ENCODE data around the gene ZNF337.
A peak's percentile ranks its signal among the peaks of the same experiment; 100 is the strongest.

Gene ZNF337

DNA sequence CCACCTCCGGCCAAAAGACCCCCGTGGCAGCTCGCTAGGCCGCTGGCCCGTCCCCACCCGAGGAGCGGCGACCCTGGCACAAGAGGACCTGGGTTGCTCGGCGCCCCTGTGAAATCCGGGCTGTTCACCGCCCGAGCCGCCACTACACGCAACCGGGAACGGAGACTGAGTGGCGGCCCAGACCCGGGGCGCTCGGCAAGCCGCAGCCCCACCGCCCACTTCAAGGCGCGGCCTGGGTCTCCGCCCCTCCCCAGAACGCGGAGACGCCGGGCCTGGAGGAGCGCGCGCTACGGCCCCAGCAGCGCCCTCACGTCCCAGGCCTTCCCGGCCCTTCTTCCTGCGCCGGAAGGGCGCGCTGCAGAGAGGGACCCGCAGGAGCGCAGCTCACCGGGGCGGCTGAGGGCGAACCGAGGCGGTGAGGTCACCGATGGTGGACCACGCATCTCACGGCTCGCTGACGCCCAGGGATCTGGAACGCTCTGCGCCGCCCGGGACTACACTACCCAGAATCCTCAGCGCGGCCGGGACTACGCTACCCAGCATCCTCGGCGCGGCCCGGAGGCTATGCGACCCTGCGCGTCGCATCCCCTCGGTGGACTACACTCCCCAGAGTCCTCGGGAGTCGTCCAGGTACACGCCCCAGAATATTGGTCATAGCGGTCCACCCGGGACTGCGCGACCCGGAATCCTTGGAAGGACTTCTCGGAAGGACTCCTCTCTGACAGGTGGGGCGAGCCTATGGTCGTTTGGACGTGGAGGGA is at the start of gene ZNF337:
Gene ZNF337, minus strand, starts transcription at position 483 of the 761 bp plus-strand sequence. CDS start 10,436 bp downstream, outside the sequence.
- DNase-seq (ENCODE audit: low read depth): peak; percentile 92
- H3K4me3 ChIP-seq (ENCODE audit: control insufficient read depth, low read depth, low read length): peak within 1 kb of the TSS; percentile 93
- TF ChIP-seq, protein P1, sequence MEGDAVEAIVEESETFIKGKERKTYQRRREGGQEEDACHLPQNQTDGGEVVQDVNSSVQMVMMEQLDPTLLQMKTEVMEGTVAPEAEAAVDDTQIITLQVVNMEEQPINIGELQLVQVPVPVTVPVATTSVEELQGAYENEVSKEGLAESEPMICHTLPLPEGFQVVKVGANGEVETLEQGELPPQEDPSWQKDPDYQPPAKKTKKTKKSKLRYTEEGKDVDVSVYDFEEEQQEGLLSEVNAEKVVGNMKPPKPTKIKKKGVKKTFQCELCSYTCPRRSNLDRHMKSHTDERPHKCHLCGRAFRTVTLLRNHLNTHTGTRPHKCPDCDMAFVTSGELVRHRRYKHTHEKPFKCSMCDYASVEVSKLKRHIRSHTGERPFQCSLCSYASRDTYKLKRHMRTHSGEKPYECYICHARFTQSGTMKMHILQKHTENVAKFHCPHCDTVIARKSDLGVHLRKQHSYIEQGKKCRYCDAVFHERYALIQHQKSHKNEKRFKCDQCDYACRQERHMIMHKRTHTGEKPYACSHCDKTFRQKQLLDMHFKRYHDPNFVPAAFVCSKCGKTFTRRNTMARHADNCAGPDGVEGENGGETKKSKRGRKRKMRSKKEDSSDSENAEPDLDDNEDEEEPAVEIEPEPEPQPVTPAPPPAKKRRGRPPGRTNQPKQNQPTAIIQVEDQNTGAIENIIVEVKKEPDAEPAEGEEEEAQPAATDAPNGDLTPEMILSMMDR (conservative IDR thresholded peaks at IDR 0.05; ENCODE audit: control insufficient read depth, insufficient read depth, low read depth, low read length): no peak

DNA sequence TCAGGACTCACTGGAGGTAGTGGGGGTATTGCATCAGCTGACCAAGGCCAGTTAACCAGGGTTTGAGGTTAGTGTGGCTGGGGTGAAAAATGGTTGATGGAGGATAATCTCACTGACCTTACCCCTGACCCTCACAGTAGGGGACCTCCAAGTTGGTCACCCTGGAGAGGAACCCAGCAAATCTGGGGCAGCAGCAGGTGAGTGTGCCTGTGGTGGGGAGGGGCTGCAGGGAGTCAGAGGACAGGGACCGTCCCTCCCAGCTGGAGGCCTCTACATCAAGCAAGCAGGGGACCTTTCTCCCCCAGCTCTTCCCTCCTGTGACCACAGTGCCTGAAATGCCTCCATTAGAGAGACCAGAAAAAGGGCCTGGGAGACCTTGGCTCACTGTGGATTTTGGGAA is 49.1 kb upstream of the ZNF337 start:
- no peak overlapping the region for H3K4me3 ChIP-seq (ENCODE audit: control insufficient read depth, low read depth, low read length)
- no peak for DNase-seq (ENCODE audit: low read depth)
- TF ChIP-seq, protein P1 (conservative IDR thresholded peaks at IDR 0.05; ENCODE audit: control insufficient read depth, insufficient read depth, low read depth, low read length): no peak

DNA sequence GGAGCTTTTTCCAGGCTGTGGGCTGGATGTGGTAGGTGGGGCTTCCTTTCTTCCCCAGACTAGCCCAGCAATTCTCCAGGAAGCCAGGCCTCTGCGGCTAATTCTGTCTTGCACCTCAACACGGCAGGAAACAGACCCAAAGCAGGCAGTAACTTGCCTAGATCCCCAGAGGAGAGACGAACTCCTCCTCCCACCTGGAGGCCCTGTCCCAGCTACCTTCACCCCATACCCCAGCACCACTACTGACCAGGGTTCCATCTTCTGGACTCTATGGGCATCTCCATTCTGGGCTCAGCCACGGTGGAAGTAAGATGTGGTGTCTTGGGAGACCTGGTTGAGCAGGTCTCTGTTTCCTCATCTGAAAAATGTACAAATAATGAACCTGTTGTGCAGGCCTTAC is 48.4 kb upstream of the ZNF337 start:
- no peak overlapping the region for H3K4me3 ChIP-seq (ENCODE audit: control insufficient read depth, low read depth, low read length)
- TF ChIP-seq, protein P1 (conservative IDR thresholded peaks at IDR 0.05; ENCODE audit: control insufficient read depth, insufficient read depth, low read depth, low read length): no peak
- no peak for DNase-seq (ENCODE audit: low read depth)

DNA sequence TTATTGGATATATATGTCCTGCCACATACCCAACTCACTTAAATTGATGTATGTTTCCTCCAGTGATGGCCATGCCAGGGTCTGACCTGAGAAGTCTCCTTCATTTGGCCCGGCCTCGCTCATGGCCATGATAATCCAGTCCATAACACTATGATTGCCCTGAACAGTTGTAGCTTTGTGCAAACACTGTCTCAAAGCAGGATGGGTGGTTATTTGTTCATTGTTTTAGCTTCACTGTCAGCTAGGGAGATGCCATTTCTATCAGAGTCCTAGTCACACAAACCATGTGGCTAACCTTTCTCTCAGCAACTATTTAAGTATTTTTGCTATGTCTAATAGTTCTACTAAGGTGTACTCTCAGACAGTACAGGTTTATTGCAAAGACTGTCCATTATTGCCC is 47.6 kb upstream of the ZNF337 start:
- TF ChIP-seq, protein P1 (conservative IDR thresholded peaks at IDR 0.05; ENCODE audit: control insufficient read depth, insufficient read depth, low read depth, low read length): no peak
- H3K4me3 ChIP-seq (ENCODE audit: control insufficient read depth, low read depth, low read length): no peak overlapping the region
- DNase-seq (ENCODE audit: low read depth): no peak

DNA sequence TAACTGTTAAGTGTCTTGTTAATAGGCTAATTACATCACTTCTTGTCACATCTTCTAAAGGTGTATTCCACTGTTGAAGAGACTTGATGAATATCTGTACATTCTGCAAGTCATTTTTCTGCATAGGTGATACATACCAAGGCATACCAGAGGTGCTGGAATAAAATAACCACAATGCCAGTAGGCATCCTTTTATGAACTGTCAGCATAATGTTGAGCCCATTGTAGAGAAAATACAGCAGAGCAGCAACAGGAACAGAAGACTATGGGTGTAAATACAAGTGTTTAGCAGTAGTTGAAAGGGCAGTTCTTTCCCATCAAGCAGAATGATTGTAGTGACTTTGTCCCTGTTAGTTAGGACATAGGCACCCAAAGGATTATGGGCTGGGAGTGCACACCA is 44.4 kb upstream of the ZNF337 start:
- no peak overlapping the region for H3K4me3 ChIP-seq (ENCODE audit: control insufficient read depth, low read depth, low read length)
- DNase-seq (ENCODE audit: low read depth): no peak
- TF ChIP-seq, protein P1 (conservative IDR thresholded peaks at IDR 0.05; ENCODE audit: control insufficient read depth, insufficient read depth, low read depth, low read length): no peak

DNA sequence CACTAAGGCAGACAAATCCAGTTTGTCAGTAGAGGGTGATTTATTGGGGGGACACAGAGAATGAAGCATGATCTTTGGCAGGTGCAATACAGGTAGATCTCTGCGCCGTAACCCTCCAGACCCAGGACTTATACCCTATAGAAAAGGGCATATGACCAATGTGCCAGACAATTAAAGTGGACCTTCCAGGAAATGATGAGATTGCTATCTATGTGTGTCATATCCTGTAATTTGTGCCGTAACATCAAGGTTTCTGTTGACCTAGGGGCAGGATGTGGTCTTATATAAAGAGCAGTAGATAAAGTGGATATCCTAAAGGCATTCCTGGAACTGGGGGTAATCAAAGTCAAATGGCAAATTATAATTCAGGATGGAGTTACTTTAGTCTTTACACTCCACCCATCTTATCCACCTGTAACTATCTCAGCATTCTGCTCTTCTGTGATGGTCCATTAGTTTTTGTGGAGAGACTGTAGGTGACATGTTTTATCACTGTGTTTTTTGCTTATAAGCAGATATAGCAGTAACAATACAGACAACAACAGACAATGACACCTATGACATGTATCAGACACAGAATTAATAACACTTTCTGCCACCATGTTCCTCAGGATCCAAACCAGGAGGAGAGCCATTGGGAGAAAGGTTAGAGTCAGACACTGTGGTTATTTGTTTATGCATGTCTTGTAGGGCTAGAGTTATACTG is 43.1 kb upstream of the ZNF337 start:
- TF ChIP-seq, protein P1 (conservative IDR thresholded peaks at IDR 0.05; ENCODE audit: control insufficient read depth, insufficient read depth, low read depth, low read length): no peak
- H3K4me3 ChIP-seq (ENCODE audit: control insufficient read depth, low read depth, low read length): no peak overlapping the region
- DNase-seq (ENCODE audit: low read depth): peak; percentile 34
